WTC11 (cell line): Measurements from ENCODE around the gene LRRC70.

Experiments
- ATF1 ChIP-seq: sonication (generic); formaldehyde crosslinking; IDR thresholded peaks from 2 replicates; pipeline ENCODE4 v1.8.1; 2023; ENCODE audit warnings: mild to moderate bottlenecking, moderate library complexity, missing genetic modification reagents
- ETV6 ChIP-seq: sonication (generic); formaldehyde crosslinking; IDR thresholded peaks from 2 replicates; pipeline ENCODE4 v1.8.1; 2022; ENCODE audit warnings: mild to moderate bottlenecking, missing genetic modification reagents
- MYBL2 ChIP-seq: sonication (generic); formaldehyde crosslinking; IDR thresholded peaks from 2 replicates; pipeline ENCODE4 v1.8.1; 2023; ENCODE audit warnings: mild to moderate bottlenecking, moderate library complexity, missing genetic modification reagents
- ZBTB21 ChIP-seq: sonication (generic); formaldehyde crosslinking; IDR thresholded peaks from 2 replicates; pipeline ENCODE4 v1.8.1; 2023; ENCODE audit warnings: mild to moderate bottlenecking, missing genetic modification reagents, borderline replicate concordance
- TF ChIP-seq, protein P1 (sequence below): sonication (generic); formaldehyde crosslinking; IDR thresholded peaks from 2 replicates; pipeline ENCODE4 v1.8.1; 2023; ENCODE audit warnings: mild to moderate bottlenecking, missing genetic modification reagents
- TF ChIP-seq, protein P2 (sequence below): sonication (generic); formaldehyde crosslinking; IDR thresholded peaks from 2 replicates; pipeline ENCODE4 v1.8.1; 2023; ENCODE audit warnings: mild to moderate bottlenecking, missing genetic modification reagents, moderate library complexity
- TF ChIP-seq, protein P3 (sequence below): fragments of 200-600 bp; IDR thresholded peaks from 2 replicates; pipeline ENCODE4 v1.8.0; 2022; ENCODE audit warnings: antibody characterized with exemption

DNA sequence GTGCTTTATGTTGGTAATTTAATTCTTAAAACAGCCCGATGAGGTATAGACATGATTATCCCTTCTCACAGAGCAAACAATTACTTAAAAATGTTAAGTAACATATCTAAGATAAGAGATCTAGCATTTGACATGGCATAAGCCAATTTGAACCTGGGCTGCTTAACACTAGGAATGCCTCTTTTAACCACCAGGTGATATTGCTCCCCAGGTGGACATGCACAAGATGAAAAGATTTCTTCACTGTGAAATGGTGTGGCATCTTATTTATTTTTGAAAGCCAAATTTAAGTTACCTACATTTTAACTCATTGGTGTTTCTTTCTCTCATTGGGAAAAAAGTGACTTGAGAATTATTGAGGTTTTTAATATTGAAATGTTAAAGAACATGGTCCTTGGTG lies 15.8 kb upstream of the LRRC70 start:
- TF ChIP-seq, protein P1, sequence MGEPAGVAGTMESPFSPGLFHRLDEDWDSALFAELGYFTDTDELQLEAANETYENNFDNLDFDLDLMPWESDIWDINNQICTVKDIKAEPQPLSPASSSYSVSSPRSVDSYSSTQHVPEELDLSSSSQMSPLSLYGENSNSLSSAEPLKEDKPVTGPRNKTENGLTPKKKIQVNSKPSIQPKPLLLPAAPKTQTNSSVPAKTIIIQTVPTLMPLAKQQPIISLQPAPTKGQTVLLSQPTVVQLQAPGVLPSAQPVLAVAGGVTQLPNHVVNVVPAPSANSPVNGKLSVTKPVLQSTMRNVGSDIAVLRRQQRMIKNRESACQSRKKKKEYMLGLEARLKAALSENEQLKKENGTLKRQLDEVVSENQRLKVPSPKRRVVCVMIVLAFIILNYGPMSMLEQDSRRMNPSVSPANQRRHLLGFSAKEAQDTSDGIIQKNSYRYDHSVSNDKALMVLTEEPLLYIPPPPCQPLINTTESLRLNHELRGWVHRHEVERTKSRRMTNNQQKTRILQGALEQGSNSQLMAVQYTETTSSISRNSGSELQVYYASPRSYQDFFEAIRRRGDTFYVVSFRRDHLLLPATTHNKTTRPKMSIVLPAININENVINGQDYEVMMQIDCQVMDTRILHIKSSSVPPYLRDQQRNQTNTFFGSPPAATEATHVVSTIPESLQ (CRISPR knock-in tag): no peak
- TF ChIP-seq, protein P2, sequence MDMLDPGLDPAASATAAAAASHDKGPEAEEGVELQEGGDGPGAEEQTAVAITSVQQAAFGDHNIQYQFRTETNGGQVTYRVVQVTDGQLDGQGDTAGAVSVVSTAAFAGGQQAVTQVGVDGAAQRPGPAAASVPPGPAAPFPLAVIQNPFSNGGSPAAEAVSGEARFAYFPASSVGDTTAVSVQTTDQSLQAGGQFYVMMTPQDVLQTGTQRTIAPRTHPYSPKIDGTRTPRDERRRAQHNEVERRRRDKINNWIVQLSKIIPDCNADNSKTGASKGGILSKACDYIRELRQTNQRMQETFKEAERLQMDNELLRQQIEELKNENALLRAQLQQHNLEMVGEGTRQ (CRISPR knock-in tag): no peak
- TF ChIP-seq, protein P3, sequence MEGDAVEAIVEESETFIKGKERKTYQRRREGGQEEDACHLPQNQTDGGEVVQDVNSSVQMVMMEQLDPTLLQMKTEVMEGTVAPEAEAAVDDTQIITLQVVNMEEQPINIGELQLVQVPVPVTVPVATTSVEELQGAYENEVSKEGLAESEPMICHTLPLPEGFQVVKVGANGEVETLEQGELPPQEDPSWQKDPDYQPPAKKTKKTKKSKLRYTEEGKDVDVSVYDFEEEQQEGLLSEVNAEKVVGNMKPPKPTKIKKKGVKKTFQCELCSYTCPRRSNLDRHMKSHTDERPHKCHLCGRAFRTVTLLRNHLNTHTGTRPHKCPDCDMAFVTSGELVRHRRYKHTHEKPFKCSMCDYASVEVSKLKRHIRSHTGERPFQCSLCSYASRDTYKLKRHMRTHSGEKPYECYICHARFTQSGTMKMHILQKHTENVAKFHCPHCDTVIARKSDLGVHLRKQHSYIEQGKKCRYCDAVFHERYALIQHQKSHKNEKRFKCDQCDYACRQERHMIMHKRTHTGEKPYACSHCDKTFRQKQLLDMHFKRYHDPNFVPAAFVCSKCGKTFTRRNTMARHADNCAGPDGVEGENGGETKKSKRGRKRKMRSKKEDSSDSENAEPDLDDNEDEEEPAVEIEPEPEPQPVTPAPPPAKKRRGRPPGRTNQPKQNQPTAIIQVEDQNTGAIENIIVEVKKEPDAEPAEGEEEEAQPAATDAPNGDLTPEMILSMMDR: no peak
- TF ChIP-seq ETV6 (no peak), ZBTB21 (CRISPR knock-in tag) (no peak), MYBL2 (no peak), ATF1 (CRISPR knock-in tag) (no peak)
